UCSD-AML1 (cell line): ENCODE results near the gene PRDM15.
"Not testable (repeated sequence)": the region's sequence is repeated elsewhere in the genome, so short reads cannot be mapped to it uniquely, and the experiment has no call there.

Experiments
- DNase-seq: peaks from one replicate; lab custom pipeline; 2025; ENCODE audit not compliant: unreplicated experiment; lab: John Stamatoyannopoulos, UW

The PRDM15 gene

DNA sequence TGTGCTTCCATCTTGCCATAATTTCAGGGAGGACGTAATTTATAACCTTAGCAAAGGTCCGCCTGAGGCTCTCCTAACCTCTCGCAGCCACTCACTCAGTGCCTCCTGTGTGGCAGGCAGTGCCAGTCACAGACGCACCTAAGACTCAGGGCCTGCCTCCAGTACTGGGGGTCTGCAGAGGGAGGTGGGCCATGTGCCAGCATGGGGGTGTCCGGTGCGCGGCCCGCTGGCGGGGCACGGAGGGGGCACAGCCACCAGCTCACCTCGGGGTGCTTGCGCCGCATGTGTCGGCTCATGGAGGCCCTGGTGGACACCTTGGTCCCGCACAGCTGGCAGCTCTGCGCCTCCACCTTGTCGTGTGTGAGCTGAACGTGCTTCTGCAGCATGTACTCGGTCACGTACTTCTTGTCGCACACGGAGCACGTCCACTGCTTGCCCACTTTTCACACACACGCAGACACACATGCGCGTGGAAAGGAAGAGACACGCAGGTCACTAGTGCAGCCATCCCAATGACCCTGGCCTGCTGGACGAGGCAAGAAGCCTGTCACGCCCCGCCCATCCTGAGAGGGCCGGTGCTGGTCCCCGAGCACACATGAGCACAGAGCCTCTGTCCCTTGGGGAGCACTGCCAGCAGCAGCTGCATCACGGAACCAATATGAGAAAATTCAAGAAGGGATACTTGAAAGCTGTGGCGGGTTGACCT is 69.1 kb downstream of the PRDM15 start:
- DNase-seq = no peak

DNA sequence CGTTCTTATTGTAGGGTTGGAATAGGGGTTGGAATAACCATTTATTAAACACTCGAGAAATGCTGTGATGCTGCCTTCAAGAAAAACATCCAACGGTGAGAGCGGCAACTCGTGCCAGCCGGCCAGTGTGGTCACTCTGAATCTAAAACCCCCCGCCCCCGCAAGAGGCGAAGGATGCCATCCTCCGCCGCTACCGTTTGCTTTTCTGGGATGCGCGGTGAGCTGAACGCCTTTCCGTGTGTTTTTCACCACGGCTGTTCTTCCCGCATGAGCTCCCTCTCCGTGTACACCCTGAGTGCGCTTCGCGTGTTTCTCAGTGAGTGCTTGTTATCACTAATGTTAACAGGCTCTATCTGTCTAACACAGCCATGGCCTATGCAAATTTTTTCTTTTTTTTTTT is 70.3 kb downstream of the PRDM15 start:
- DNase-seq = no peak

DNA sequence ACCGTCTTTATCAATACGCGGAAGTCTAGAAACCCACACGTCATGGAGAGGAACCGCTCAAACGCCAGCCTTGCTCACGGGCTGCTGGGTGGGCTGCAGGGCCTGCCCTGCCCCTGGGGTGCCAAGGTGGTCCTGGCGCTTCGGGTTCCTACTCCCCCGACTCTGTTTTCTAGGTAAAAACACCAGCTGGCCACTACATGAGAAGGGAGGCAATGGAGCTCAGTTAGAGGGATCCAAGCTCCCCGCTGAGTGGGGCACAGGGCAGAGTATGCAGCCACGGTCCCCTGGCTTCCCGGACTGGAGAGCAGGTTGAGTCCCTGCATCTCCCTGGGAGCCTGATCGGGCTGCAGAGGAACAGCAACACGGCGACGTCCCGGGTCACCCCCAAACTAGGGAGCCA is 71.0 kb downstream of the PRDM15 start:
- DNase-seq = no peak

DNA sequence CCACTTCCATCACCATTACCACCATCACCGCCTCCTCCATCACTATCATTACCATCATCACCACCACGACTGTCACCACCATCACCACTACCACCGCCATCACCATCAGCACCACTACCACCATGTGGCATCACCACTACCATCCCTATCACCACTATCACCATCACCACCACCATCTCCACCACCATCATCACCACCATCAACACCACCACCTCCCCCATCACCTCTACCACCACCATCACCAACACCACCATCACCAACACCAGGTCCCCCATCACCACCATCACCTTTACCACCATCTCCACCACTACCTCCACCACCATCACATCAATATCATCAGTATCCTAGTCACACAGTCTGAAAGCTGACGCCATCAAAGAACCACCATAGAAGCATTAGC is 72.4 kb downstream of the PRDM15 start:
- no peak for DNase-seq

DNA sequence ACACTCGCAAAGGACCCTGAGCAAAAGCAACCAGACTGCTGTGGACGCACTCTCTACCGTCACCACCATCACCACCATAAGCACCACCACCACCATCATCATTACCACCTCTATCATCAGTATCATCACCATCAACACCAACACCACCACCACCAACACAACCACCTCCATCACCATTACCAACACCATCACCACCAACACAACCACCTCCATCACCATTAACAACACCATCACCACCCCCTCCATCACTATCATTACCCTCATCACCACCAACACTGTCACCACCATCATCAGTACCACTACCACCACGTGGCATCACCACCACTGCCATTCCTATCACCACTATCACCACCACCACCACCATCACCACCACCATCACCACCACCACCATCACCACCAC is 73.5 kb downstream of the PRDM15 start:
- DNase-seq = no peak

DNA sequence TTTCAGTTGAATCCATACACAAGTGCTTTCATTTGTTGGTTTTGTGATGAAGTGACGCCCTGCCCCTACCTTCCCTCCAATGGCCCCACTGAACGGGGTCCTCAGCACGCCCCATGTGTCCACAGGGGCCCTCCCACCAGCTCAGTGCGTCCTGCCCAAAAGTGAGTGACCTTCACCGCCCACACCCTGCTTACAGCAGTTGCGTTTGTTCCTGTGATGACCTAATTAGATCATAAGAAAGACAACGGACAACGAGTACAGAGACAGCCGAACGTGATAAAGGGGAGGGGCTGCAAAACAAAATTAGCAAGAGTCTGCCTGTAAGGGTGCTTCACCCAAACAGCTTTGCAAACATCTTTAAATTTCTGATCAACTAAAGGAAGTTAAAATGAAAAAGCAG is 74.1 kb downstream of the PRDM15 start:
- no peak for DNase-seq

DNA sequence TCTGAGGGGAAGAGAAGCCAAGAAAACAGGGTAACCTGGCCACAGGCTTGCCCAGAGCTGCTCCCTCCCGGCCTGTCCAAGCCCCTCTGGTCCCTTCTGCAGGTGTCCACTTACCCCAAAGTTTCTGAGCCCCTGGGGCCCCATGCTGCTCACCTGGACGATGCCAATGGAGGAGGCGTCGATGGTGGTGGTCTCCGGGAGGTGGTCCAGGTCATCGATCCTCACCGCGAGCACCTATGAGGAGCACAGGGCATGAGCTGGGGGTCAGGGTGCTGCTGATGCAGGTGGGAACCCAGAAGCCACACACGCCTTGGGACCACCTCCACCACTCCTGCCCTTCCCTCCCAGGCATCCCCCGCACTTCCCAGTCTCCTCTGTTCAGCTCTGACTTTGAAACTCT is 74.8 kb downstream of the PRDM15 start:
- no peak for DNase-seq

DNA sequence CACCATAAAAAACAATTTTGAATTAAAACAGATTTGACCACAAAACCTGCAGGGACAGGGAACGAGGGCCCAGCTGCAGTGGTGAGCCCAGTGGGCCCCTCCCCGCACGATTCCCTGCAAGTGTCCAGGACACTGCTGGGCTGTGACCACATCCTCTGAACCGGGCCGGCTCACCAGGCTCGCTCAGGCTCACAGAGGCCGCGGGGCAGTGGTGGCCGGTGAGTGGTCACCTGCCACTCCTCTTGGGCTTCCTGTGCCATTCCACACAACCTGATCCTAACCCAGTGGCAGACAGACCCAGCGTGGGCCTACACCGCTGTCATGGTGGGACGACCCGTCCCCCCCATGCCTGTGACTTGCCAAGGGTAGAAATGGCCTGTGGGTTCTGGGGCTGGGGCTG is 75.8 kb downstream of the PRDM15 start:
- DNase-seq = no peak

DNA sequence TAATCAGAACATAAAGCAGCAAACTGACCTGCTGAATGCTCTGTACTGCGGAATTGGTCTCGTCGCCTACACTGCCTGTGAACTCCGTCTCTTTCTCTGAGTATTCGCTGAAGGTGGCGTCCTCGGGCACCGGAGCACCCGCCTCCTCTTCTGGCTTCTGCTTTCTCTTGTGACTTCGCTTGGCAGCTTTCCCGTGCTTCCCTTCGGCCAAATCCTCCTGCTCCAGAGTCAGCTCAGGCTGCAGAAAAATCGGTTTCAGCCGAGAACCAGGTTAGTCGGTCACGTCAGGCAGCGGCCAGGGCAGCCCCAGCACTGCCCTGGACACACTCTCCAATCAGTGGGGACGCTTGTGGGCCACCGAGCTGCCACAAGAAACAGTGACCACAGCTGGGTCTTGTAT is 76.5 kb downstream of the PRDM15 start:
- no peak for DNase-seq

DNA sequence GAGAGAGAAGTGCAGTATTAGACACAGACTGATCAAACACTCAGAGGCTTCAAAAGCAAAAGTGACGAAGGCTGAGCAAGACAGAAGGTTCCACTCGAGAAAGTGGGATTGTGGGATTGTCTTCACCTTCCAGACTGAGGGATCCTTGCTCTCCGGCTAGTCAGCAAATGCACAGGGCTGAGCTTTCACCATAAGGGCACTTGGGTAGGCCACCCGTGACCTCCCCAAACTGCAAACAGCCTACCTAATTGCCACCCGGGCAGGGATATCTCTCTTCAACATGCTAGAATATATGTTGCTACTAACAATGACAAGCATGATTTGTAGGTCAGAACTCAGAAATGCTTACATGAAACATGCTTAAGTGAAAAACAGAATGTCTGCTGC is 77.0 kb downstream of the PRDM15 start:
- no peak for DNase-seq

DNA sequence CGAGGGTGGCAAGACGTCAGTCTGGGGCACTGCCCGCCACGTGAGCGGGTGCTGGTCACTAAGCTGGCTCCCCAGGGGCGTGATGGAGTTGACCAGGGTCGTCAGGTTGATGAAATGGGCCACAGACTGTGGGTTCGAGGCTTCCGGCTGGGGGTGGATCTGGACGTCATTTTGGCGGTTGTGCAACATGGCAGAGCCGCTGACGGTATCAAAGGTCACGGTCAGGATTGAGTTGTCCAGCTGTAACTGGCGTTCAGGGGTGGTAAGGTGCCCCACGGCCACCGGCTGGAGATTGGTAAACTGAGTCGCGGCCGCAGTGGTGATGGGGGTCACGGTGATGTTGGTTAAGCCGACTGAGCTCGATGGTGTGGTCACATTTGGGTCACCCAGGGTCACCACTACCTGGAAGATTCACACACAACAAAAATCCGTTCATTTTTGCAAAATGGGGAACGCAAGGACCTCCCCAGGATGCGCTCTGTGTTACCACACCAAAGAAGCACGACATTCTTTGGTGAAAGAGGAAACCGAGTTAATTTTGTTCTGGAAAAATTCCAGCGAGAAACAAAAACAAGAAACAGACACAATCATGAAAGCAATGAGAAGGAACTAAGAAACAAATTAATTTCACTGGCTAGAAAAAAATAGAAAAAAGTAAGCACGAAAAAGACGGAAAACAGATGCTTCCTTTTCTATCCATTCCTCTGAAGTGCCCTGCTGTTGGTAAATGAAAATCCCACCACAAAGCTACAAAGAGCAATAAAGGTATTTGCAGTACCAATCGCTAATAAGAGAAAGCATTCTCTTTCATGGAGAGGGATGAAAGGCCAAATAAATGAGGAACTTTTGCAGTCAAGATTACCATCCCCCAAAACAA is 77.6 kb downstream of the PRDM15 start:
- DNase-seq = no peak

DNA sequence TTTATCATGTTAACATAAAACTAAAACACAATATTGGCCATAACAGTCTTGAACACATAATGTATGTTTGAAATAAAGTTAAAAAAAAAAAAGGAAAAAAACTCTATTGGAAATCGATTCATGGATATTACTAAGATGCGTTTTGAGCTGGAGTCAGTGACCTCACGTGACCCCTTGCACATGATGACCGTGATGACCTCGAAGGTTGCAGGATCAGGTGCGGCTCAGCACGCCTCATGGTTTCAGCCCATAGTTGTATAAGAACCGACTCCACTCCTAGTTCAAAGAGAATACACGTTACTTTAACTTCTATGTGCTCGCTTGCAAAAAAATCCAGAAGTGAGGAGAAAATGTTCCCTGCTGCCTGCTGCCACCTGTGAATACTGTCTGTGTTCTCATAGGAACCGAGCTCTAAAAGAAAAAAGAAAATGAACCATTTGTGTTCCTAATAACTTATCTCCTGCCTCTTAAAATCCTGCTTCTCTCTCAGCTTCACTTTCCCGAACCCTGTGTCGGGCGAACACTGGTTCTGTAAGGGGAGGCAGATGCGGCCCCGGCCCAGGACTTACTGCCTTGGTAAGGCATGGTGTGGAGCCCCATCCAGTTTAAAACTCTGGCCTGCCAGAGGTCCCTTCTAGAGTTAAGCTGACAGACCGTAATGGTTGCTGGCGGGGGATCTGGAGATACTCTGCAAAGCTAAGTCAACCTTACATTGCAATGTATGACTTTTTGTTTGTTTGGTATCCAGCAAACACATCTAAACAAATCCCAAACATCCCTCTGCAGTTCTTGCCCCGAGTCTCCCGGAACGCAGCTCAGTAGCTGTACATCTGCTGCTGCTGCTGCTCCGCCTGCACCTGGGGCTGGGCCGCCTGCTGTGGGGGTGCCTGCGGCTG is 78.5 kb downstream of the PRDM15 start:
- DNase-seq = no peak

DNA sequence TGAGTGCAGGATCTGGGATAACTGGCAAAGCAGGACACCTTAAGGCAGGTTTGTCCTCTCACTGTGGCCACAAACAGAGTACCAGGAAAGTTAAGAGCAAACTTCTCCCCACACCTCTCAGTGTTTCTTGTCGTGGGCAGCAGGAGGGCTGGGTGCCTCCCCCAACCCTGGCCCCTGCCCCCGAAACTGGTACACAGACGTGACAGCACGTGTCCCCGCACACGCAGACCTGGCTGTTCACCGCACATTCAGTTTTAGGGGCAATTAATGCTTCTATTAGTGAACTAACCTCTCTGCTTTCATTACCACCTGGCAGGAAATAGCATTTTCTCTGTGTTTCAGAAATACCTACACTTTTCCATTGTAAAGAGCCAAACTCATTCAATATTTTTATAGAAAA is 79.4 kb downstream of the PRDM15 start:
- no peak for DNase-seq

DNA sequence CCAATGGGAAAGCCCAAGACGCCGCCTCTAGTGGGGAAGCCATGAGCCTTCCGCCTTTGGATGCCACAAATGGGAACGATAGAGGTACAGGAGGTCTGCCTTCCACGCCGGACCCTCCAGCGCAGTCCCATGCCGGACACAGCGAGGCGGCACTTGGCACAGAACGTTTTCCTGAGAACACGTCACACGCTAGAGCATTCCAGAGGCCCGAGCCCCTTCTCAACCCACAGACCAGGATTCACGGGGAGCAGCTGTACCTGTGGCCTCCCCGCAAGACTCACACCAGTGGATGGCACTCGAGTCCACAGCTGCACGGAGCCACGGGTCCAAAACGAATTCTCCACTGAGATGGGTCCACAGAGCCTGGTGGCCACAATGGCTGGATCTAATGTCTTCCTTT is 80.8 kb downstream of the PRDM15 start:
- no peak for DNase-seq

DNA sequence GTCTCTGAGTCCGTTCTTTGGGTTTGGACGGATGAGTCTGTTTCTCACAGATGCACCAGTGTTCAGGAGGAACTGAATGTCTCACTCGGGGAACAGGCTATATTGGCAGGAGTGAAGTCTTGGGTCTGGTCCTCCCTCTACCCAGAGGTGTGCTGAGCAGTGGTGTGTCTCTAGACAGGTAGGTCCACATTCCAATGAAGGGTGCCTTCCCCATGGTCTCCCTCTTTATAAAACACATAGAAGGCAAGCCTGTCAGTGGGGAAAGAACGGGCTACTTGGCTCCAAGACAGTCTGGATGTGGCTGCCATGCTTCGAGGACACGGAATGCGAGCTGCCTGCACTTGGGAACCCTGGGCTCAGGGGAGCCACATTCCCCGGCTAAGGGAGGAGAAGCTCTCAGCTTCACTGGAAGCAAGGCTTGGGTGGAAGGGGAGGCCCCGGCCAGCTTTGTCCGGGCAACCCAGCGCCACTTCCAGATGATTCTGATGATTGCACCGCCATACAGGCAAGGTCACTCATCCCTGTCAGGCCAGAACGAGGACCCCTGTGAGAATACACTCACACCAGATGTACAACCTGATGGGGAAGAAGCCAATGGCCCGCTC is 82.6 kb downstream of the PRDM15 start:
- no peak for DNase-seq

DNA sequence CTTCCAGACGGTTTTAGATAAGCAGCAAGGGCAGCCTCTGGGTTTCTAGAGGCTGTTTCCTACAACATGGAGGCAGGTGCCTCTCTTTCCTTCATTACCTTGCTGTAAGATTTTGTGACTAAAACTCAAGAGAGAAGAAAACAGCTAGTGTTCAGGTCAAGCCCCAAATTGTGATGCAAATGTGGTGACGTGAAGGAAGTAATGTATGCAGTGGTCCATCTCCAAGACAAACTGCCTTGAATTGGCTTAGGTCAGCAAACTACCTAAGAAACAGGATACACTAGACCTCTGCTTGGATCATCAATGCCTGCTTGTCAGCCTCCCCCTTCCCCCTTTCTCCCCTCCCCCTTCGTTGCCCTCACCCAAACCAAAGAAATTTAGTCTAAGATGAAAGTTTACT is 83.4 kb downstream of the PRDM15 start:
- no peak for DNase-seq

DNA sequence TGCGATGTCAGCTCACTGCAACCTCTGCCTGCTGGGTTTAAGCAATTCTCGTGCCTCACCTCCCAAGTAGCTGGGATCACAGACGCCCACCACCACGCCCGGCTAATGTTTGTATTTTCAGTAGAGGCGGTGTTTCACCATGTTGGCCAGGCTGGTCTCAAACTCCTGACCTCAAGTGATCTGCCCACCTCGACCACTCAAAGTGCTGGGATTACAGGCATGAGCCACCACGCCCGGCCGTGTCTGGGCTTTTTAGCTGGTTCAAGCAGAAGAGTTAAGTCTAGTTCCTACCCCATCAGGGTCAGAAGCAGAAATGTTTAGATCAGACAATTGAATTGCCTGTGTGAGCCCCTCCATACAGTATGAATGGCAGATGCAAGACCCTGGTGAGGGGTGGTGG is 84.5 kb downstream of the PRDM15 start:
- DNase-seq = no peak

DNA sequence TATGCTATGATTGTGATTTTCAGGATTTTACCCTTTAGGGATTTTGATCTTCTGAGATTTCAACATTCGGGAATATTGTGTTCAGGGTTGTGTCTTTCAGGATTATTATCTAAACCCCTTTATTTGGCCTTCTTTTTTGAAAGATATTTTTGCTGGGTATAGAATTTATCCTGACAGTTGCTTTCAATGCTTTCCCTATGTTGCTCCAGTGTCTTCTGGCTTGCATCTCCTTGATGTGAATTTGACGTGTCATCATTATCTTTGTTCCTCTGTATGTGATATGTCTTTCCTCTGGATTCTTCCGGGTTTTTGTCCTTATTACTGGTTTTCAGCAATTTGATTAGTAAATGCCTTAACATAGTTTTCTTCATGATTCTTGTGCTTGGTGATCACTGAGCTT is 86.4 kb downstream of the PRDM15 start:
- DNase-seq = no peak

DNA sequence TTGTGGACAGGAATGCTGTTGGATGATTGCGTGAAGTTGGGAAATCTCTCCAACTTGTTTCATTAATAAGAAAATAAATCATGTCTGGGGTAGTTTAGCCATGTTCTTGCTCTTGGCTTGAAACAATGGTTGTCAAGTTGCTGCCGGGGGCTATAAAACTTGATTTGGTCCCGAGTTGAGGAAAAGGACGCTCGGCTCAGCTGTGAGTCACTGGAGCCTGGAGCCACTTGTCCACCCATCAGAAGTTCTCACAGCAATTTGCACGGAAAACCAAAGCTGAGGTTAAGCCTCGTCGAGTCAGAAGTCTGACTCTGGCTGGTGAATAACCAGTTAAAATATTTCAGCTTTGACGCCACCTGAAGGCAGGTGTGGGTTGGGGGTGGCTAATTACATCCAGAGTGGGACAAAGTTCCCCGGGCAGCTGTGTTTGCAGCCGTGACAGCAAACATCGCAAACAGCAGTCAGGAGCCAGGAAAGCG is 92.6 kb downstream of the PRDM15 start:
- DNase-seq = no peak

DNA sequence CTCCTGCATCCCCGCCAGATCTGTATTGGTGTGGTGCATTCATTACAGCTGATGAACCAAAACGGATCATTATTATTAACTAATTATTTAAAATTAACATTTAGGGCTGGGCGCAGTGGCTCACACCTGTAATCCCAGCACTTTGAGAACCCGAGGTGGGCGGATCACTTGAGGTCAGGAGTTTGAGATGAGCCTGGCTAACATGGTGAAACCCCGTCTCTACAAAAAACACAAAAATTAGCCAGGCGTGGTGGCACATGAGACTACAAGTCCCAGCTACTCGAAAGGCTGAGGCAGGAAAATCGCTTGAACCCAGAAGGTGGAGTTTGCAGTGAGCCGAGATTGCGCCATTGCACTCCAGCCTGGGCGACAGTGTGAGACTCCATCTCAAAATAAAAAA is 93.9 kb downstream of the PRDM15 start:
- DNase-seq = not testable (repeated sequence)

DNA sequence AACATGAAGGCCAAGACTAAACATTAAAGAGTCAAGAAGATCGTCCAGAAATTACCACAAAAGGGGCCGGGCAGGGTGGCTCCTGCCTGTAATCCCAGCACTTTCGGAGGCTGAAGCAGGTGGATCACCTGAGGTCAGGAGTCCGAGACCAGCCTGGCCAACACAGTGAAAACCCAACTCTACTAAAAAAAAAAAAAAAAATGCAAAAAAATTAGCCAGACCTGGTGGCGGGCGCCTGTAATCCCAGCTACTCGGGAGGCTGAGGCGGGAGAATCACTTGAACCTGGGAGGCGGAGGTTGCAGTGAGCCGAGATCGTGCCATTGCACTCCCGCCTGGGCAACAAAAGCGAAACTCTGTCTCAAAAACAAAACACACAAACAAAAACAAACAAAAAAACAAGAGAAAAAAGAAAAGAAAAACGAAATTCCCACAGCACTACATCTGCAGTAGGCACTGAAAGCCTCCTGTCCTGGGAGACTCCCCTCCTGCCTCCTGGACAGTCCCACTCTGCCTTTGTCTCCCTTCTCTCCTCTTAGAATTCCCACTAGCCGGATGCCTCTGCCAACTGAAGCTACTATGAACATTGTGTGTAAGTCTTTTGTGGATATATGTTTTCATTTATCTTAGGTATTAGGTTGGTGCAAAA is 94.6 kb downstream of the PRDM15 start:
- no peak for DNase-seq
